Raji (cell line): ENCODE measurements around the gene PRKCSH.

Experiments
- POLR2A ChIP-seq: IDR thresholded peaks from 2 replicates; pipeline ENCODE4 v1.6.1; 2011; ENCODE audit warnings: low read depth, low read length, control low read depth; ENCODE audit not compliant: insufficient read depth

Gene PRKCSH

GRCh38 chr19:11499890-11500420 is 64.5 kb downstream of the PRKCSH start:
- TF ChIP-seq POLR2A, result no peak
